Endothelial cell of umbilical vein (primary cell): Measurements from ENCODE around the gene DDOST. TPM values are rescaled to one million over a fixed set of nuclear protein-coding genes. Genes with fewer than 3 reads are reported as not detected.

Source experiments
- BruUV-seq: library from RNA; stranded (reverse); fragments of 400-500 nt; replicated peaks from 2 replicates; lab custom pipeline; 2021; lab: Mats Ljungman, UMichigan
- CTCF ChIA-PET: fragments of 300-600, 350-600 bp; sonication (Branson Sonifier 250); formaldehyde crosslinking; loops from one replicate; lab custom pipeline; 2021; ENCODE audit warnings: antibody characterized with exemption, inconsistent platforms; lab: Charles Lee
- POLR2A ChIA-PET: fragments of 300-600, 350-600 bp; sonication (Branson Sonifier 250); formaldehyde crosslinking; loops from one replicate; lab custom pipeline; 2021; ENCODE audit warnings: antibody characterized with exemption, inconsistent platforms; lab: Charles Lee
- DNase-seq: peaks from one replicate; pipeline ENCODE4 v3.0.0-alpha.2; 2011; ENCODE audit warnings: low read depth, low spot score
- FAIRE-seq: peaks from 2 replicates; lab custom pipeline; 2011; peaks lifted over from hg19 to GRCh38; lab: Jason Lieb, UNC
- H2AFZ ChIP-seq: 2 replicates; pipeline ENCODE4 v1.6.0; 2012; ENCODE audit warnings: low read depth, low read length, control low read depth, inconsistent platforms
- H3K27ac ChIP-seq: 2 replicates; pipeline ENCODE4 v1.5.1; 2011; ENCODE audit warnings: low read depth, mild to moderate bottlenecking, control low read depth, low read length, moderate library complexity; ENCODE audit not compliant: insufficient read depth
- H3K27me3 ChIP-seq, 2 experiments: 2 replicates each; pipeline versions ENCODE4 v1.6.0 to v1.6.1; 2011; ENCODE audit warnings: low read length in 2 of 2, mixed read lengths in 1 of 2; ENCODE audit not compliant: control insufficient read depth in 2 of 2, insufficient read depth in 2 of 2
- H3K36me3 ChIP-seq, 2 experiments: 2 replicates in 1 of 2; 3 replicates in 1 of 2; pipeline ENCODE4 v1.5.1; 2011; ENCODE audit warnings: low read length in 2 of 2, mild to moderate bottlenecking in 1 of 2, moderate library complexity in 1 of 2; ENCODE audit not compliant: control insufficient read depth in 2 of 2, insufficient read depth in 2 of 2; ENCODE audit errors: extremely low read depth in 1 of 2
- H3K4me1 ChIP-seq: 3 replicates; pipeline ENCODE4 v1.5.1; 2011; ENCODE audit warnings: mild to moderate bottlenecking, low read length; ENCODE audit not compliant: control insufficient read depth, insufficient read depth; ENCODE audit errors: extremely low read depth
- H3K4me2 ChIP-seq: 2 replicates; pipeline ENCODE4 v1.6.1; 2011; ENCODE audit warnings: low read length, control low read depth, mixed read lengths; ENCODE audit not compliant: insufficient read depth
- H3K4me3 ChIP-seq, 3 experiments: fragments of 200-600 bp in 1 of 3; sonication (generic), shearing (Covaris generic) in 1 of 3; replicated peaks in 1 of 3; 2 replicates each; pipeline ENCODE4 v1.5.1; 2011 to 2016; ENCODE audit warnings: control low read depth in 3 of 3, low read length in 3 of 3, mild to moderate bottlenecking in 2 of 3, inconsistent platforms in 1 of 3, low read depth in 1 of 3, moderate library complexity in 1 of 3; ENCODE audit not compliant: insufficient read depth in 1 of 3
- H3K79me2 ChIP-seq: 2 replicates; pipeline ENCODE4 v1.6.0; 2012; ENCODE audit warnings: low read length, inconsistent platforms; ENCODE audit not compliant: control insufficient read depth, insufficient read depth
- H3K9ac ChIP-seq: replicated peaks from 2 replicates; pipeline ENCODE3; 2011; ENCODE audit warnings: low read length, control low read depth; ENCODE audit not compliant: insufficient read depth; ENCODE audit errors: extremely low read depth
- H3K9me1 ChIP-seq: replicated peaks from 3 replicates; pipeline ENCODE4 v1.6.0; 2011; ENCODE audit warnings: mild to moderate bottlenecking, low read length; ENCODE audit not compliant: control insufficient read depth, insufficient read depth; ENCODE audit errors: extremely low read depth
- H3K9me3 ChIP-seq: replicated peaks from 2 replicates; pipeline ENCODE4 v1.5.1; 2012; ENCODE audit warnings: low read length, inconsistent platforms; ENCODE audit not compliant: control insufficient read depth, insufficient read depth
- H4K20me1 ChIP-seq: replicated peaks from 2 replicates; pipeline ENCODE3; 2011; ENCODE audit warnings: mild to moderate bottlenecking, low read length; ENCODE audit not compliant: control insufficient read depth, insufficient read depth; ENCODE audit errors: extremely low read depth
- EZH2 ChIP-seq: IDR thresholded peaks from 2 replicates; pipeline ENCODE4 v1.6.1; 2012; ENCODE audit warnings: borderline replicate concordance, low read depth, mild to moderate bottlenecking, moderate library complexity, low read length, inconsistent platforms; ENCODE audit not compliant: severe bottlenecking
- FOS ChIP-seq: IDR thresholded peaks from 2 replicates; pipeline ENCODE4 v1.6.1; 2011; ENCODE audit warnings: mild to moderate bottlenecking, low read length, moderate library complexity, borderline replicate concordance; ENCODE audit not compliant: insufficient read depth
- GATA2 ChIP-seq: IDR thresholded peaks from 2 replicates; pipeline ENCODE4 v1.7.0; 2011; ENCODE audit warnings: low read depth, mild to moderate bottlenecking, moderate library complexity, mixed read lengths, low read length; ENCODE audit not compliant: insufficient read length, insufficient read depth
- JUN ChIP-seq: IDR thresholded peaks from 2 replicates; pipeline ENCODE4 v1.6.1; 2011; ENCODE audit warnings: borderline replicate concordance, low read depth; ENCODE audit not compliant: insufficient read length, insufficient read depth
- MYC ChIP-seq: IDR thresholded peaks from one replicate; pipeline ENCODE4 v1.6.1; 2011; ENCODE audit warnings: mild to moderate bottlenecking, low read depth, low read length
- POLR2A ChIP-seq: IDR thresholded peaks from 2 replicates; pipeline ENCODE4 v1.6.1; 2012; ENCODE audit warnings: low read depth, mild to moderate bottlenecking, control low read depth, low read length
- POLR2AphosphoS5 ChIP-seq: IDR thresholded peaks from 2 replicates; pipeline ENCODE4 v1.6.1; 2012; ENCODE audit warnings: low read depth, mild to moderate bottlenecking, control low read depth, low read length, moderate library complexity; ENCODE audit not compliant: insufficient read depth
- dilution Hi-C: fragments of 300-500 bp; cut with MboI; formaldehyde crosslinking; loops from one replicate; pipeline ENCODE4 v1.15.0; 2019; ENCODE audit warnings: low sequenced_read_pairs; ENCODE audit not compliant: extremely low pct_ligation_motif_present
- intact Hi-C: fragments of 100-400 bp; cut with micrococcal nuclease; formaldehyde crosslinking; loops from one replicate; pipeline ENCODE4 v1.10.0; 2022
- polyA plus RNA-seq, 4 experiments: library from polyadenylated mRNA; depleted of rRNA in 3 of 4; stranded (reverse) in 3 of 4; unstranded in 1 of 4; fragments of >200 nt; gene quantifications; 2 replicates each; pipeline versions ENCODE4 v1.2.1 to v1.2.3, GENCODE V29; 2011 to 2012; ENCODE audit warnings: missing spikeins in 1 of 4
- total RNA-seq: library from RNA; stranded (reverse); gene quantifications from 2 replicates; pipeline ENCODE4 v1.2.3, GENCODE V29; 2021
- TF ChIP-seq, protein P1 (sequence below): IDR thresholded peaks from 2 replicates; pipeline ENCODE4 v1.6.1; 2011; ENCODE audit not compliant: insufficient read depth, insufficient read length
- TF ChIP-seq, protein P2 (sequence below), 2 donors: IDR thresholded peaks; 1 replicate in 1 of 2; 2 replicates in 1 of 2; pipeline ENCODE4 v1.5.1; 2011; ENCODE audit warnings: low read length in 2 of 2, mild to moderate bottlenecking in 2 of 2, moderate library complexity in 2 of 2, control low read depth in 1 of 2, inconsistent platforms in 1 of 2, low read depth in 1 of 2; ENCODE audit not compliant: insufficient read depth in 1 of 2; ENCODE audit errors: extremely low read depth in 1 of 2

Gene DDOST
- total and polyA plus RNA-seq, 2 donors (not counting 3 experiments of a cell fraction or from before 2014, with no cell fraction given) = 319 to 533 TPM

DNA sequence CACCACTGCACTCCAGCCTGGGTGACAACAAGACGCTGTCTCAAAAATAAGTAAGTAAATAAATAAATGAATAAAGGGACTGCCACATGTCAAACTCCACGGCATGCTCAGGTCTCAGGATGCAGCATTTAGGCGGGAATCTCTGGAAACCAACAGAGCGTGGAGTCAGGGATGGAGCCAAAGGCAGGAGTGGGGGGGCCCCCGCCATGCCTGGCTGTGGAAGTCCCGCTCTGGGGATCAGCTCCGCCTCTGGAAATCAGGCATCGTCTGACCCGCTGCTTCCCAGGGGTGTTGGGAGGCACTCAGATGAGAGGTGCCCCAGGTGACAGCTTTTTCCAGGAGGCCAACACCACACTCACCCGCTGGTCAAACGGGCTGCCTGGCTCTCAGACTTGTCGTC lies 36.4 kb upstream of the DDOST start:
- no peaks in the 10 kb centered on the region for H3K36me3 ChIP-seq
- TF ChIP-seq POLR2AphosphoS5 (no peak), GATA2 (no peak), MYC (no peak), JUN (no peak), POLR2A (no peak), FOS (no peak), EZH2 (no peak)
- TF ChIP-seq, protein P1, sequence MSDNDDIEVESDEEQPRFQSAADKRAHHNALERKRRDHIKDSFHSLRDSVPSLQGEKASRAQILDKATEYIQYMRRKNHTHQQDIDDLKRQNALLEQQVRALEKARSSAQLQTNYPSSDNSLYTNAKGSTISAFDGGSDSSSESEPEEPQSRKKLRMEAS = no peak
- TF ChIP-seq, protein P2, sequence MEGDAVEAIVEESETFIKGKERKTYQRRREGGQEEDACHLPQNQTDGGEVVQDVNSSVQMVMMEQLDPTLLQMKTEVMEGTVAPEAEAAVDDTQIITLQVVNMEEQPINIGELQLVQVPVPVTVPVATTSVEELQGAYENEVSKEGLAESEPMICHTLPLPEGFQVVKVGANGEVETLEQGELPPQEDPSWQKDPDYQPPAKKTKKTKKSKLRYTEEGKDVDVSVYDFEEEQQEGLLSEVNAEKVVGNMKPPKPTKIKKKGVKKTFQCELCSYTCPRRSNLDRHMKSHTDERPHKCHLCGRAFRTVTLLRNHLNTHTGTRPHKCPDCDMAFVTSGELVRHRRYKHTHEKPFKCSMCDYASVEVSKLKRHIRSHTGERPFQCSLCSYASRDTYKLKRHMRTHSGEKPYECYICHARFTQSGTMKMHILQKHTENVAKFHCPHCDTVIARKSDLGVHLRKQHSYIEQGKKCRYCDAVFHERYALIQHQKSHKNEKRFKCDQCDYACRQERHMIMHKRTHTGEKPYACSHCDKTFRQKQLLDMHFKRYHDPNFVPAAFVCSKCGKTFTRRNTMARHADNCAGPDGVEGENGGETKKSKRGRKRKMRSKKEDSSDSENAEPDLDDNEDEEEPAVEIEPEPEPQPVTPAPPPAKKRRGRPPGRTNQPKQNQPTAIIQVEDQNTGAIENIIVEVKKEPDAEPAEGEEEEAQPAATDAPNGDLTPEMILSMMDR (IDR thresholded peaks at IDR 0.05; ENCODE audit: extremely low read depth in 1 of 2, insufficient read depth in 1 of 2, low read depth in 1 of 2, low read length in 2 of 2) = no peak
- FAIRE-seq (no peak), DNase-seq (no peak)
- no peak overlapping the region for H3K4me2 ChIP-seq
- H3K9me1 ChIP-seq = no peaks in the 10 kb centered on the region
- no peaks in the 10 kb centered on the region for H3K79me2 ChIP-seq
- no peak overlapping the region for H3K4me3 ChIP-seq
- H3K4me1 ChIP-seq = peaks cover 4% of the 10 kb centered on the region
- dilution Hi-C loops = no loop called here
- no peaks in the 10 kb centered on the region for H3K27me3 ChIP-seq
- H3K9ac ChIP-seq = no peak overlapping the region
- intact Hi-C loops = loop anchor here (5.0 to 10.0 kb wide), 2 partner anchors 90 to 377 kb away; partner anchors contain the start of gene HP1BP3
- H3K27ac ChIP-seq = no peak overlapping the region
- H2AFZ ChIP-seq = no peak overlapping the region
- H3K9me3 ChIP-seq = no peaks in the 10 kb centered on the region
- H4K20me1 ChIP-seq = no peaks in the 10 kb centered on the region
- no TSS peak for BruUV-seq
- CTCF ChIA-PET = interaction anchor here (1.0 to 5.1 kb wide), 20 partner anchors 9 to 673 kb away, joined by 3 to 150 read pairs (median 6); partner anchors contain the start of genes HP1BP3, KIF17 and SH2D5
- POLR2A ChIA-PET = no interaction called here
